ENCODE results near the gene RIPPLY2. TPM values are rescaled to one million over a fixed set of nuclear protein-coding genes. Genes with fewer than 3 reads are reported as not detected.

RIPPLY2 gene
- total RNA-seq, 1 donor, result not detected

GRCh38 chr6:83868639-83869038 is 15.5 kb downstream of the RIPPLY2 start:
- DNase-seq (ENCODE audit: low read depth), result peak; percentile 40
- no peak for TF ChIP-seq CTCF (IDR thresholded peaks at IDR 0.05; ENCODE audit: insufficient read depth, low read depth, low read length)

GRCh38 chr6:83870649-83871048 is 17.5 kb downstream of the RIPPLY2 start:
- DNase-seq (ENCODE audit: low read depth), result no peak
- H3K4me3 ChIP-seq (ENCODE audit: low read depth, low read length), result no peak overlapping the region
- TF ChIP-seq CTCF (IDR thresholded peaks at IDR 0.05; ENCODE audit: insufficient read depth, low read depth, low read length), result no peak

More at GRCh38 chr6:83868639-83869038, 15.5 kb downstream of the RIPPLY2 start:
- H3K4me3 ChIP-seq (ENCODE audit: low read depth, low read length), result no peak overlapping the region

- no peak for DNase-seq (ENCODE audit: low read depth)
- no peak overlapping the region for H3K4me3 ChIP-seq (ENCODE audit: low read depth, low read length)
- no peak for TF ChIP-seq CTCF (IDR thresholded peaks at IDR 0.05; ENCODE audit: insufficient read depth, low read depth, low read length)
Measured at GRCh38 chr6:83872386-83873118, 19.4 kb downstream of the RIPPLY2 start.

GRCh38 chr6:83873869-83874268 is 20.7 kb downstream of the RIPPLY2 start:
- H3K4me3 ChIP-seq (ENCODE audit: low read depth, low read length), result no peak overlapping the region
- DNase-seq (ENCODE audit: low read depth), result no peak
- TF ChIP-seq CTCF (IDR thresholded peaks at IDR 0.05; ENCODE audit: insufficient read depth, low read depth, low read length), result no peak

GRCh38 chr6:83875843-83876242 is 22.7 kb downstream of the RIPPLY2 start:
- H3K4me3 ChIP-seq (ENCODE audit: low read depth, low read length), result no peak overlapping the region
- no peak for TF ChIP-seq CTCF (IDR thresholded peaks at IDR 0.05; ENCODE audit: insufficient read depth, low read depth, low read length)
- DNase-seq (ENCODE audit: low read depth), result no peak

- H3K4me3 ChIP-seq (ENCODE audit: low read depth, low read length), result no peak overlapping the region
- DNase-seq (ENCODE audit: low read depth), result no peak
- TF ChIP-seq CTCF (IDR thresholded peaks at IDR 0.05; ENCODE audit: insufficient read depth, low read depth, low read length), result no peak
Measured at GRCh38 chr6:83878902-83879644, 25.9 kb downstream of the RIPPLY2 start.

Data from fibroblast of villous mesenchyme (primary cell).